ENCODE data around the gene DDX52.

DNA sequence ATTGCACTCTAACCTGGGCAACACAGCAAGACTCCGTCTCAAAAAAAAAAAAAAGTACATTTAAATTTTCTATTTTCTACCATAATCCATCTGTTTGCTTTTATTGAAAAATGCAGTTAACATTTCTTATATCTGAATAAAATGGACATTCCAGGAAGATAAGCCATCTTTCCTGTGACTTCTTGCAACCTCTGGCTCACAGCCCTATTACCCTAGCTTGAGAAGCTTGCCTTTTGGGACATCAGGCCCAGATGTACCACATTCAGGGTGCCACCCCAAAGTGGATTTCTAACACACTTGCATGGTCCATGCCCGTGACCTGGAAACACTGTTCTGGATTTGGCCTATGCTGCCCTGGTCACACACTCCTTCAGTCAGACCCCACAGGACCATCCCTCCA lies 30.1 kb upstream of the DDX52 start:
- TF ChIP-seq, protein P1, sequence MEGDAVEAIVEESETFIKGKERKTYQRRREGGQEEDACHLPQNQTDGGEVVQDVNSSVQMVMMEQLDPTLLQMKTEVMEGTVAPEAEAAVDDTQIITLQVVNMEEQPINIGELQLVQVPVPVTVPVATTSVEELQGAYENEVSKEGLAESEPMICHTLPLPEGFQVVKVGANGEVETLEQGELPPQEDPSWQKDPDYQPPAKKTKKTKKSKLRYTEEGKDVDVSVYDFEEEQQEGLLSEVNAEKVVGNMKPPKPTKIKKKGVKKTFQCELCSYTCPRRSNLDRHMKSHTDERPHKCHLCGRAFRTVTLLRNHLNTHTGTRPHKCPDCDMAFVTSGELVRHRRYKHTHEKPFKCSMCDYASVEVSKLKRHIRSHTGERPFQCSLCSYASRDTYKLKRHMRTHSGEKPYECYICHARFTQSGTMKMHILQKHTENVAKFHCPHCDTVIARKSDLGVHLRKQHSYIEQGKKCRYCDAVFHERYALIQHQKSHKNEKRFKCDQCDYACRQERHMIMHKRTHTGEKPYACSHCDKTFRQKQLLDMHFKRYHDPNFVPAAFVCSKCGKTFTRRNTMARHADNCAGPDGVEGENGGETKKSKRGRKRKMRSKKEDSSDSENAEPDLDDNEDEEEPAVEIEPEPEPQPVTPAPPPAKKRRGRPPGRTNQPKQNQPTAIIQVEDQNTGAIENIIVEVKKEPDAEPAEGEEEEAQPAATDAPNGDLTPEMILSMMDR (conservative IDR thresholded peaks at IDR 0.05) = no peak
- TF ChIP-seq ZFX (IDR thresholded peaks at IDR 0.05) = no peak
